SKM-1 (cell line): Measurements from ENCODE around the gene ELL3.
"Not testable (repeated sequence)": the region's sequence is repeated elsewhere in the genome, so short reads cannot be mapped to it uniquely, and the experiment has no call there.

Experiments used
- DNase-seq: peaks from one replicate; lab custom pipeline; 2025; ENCODE audit not compliant: unreplicated experiment; lab: John Stamatoyannopoulos, UW

ELL3 gene

GRCh38 chr15:43728053-43728725 lies 48.6 kb downstream of the ELL3 start:
- not testable (repeated sequence) for DNase-seq

- DNase-seq: not testable (repeated sequence)
Measured at GRCh38 chr15:43726306-43726705, 50.5 kb downstream of the ELL3 start.

GRCh38 chr15:43723151-43723550 lies 53.6 kb downstream of the ELL3 start:
- no peak for DNase-seq
